ENCODE measurements around the gene ZDHHC18.
A peak's percentile ranks its signal among the peaks of the same experiment; 100 is the strongest.

DNA sequence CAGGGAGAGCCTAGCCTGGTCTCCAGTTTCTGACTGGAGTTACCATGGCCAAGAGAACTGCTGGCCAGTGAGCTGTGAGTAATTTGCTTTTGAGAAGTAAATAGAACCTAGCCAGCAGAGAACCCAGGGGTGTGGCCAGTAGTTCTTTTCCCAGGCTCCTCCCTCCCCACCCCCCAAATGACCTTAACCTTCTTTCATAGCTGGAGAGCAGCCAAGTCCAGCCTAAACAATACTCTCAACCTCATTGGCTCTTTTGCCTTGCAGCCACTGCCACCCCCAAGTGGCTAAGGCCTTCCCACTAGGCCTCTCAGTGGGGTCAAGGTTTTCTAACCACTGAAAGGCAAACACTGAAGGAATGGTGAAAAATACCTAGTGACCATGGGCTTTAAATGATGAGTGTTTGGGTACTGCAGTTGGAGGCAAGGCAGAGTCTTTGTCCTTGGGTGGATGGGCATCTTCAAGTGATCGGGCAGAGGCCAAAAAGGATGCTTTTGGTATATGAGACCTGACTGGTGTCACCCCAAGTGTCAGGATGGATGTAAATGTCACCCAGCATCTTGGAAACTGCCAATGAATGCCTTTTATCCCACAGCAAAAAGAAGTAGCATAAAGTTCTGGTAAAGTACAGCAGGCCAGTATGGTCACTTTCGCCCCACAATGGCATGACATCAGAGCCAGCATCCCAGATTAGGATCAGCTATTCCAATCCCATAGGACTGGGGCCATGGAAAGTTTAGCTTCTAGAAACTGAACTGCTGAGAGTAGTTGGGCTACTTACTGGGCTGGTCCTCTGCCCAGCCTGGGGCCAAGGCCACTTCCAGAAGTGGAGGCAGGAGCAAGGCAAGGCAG lies 42.2 kb upstream of the ZDHHC18 start:
- TF ChIP-seq, protein P1, sequence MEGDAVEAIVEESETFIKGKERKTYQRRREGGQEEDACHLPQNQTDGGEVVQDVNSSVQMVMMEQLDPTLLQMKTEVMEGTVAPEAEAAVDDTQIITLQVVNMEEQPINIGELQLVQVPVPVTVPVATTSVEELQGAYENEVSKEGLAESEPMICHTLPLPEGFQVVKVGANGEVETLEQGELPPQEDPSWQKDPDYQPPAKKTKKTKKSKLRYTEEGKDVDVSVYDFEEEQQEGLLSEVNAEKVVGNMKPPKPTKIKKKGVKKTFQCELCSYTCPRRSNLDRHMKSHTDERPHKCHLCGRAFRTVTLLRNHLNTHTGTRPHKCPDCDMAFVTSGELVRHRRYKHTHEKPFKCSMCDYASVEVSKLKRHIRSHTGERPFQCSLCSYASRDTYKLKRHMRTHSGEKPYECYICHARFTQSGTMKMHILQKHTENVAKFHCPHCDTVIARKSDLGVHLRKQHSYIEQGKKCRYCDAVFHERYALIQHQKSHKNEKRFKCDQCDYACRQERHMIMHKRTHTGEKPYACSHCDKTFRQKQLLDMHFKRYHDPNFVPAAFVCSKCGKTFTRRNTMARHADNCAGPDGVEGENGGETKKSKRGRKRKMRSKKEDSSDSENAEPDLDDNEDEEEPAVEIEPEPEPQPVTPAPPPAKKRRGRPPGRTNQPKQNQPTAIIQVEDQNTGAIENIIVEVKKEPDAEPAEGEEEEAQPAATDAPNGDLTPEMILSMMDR (IDR thresholded peaks at IDR 0.05): peak in 1 of 4 donors; percentile 12
- TF ChIP-seq POLR2A (IDR thresholded peaks at IDR 0.05): peak; percentile 55
